H1 (cell line): ENCODE measurements around the gene MYO5A. TPM values are rescaled to one million over a fixed set of nuclear protein-coding genes. Genes with fewer than 3 reads are reported as not detected.

Experiments
- CTCF ChIA-PET: fragments of 300-600 bp; sonication (Branson Sonifier 250); formaldehyde crosslinking; loops from one replicate; lab custom pipeline; 2021; ENCODE audit not compliant: partially characterized antibody; lab: Charles Lee
- POLR2A ChIA-PET: fragments of 300-600 bp; sonication (Branson Sonifier 250); formaldehyde crosslinking; loops from one replicate; lab custom pipeline; 2021; ENCODE audit warnings: inconsistent platforms; ENCODE audit not compliant: partially characterized antibody; lab: Charles Lee
- DNase-seq, 2 experiments: peaks; one replicate each; pipeline versions ENCODE4 v3.0.0 to v3.0.0-alpha.2; 2010 to 2022; ENCODE audit warnings: low spot score in 2 of 2, low read depth in 1 of 2, mixed read lengths in 1 of 2
- FAIRE-seq: peaks from 2 replicates; lab custom pipeline; 2011; peaks lifted over from hg19 to GRCh38; lab: Jason Lieb, UNC
- H2AFZ ChIP-seq: 2 replicates; pipeline ENCODE4 v1.8.1; 2012; ENCODE audit warnings: low read length, inconsistent platforms
- H2AK5ac ChIP-seq: 2 replicates; pipeline ENCODE4 v1.6.1; 2013; ENCODE audit warnings: low read depth, low read length
- H2BK120ac ChIP-seq: replicated peaks from 2 replicates; pipeline ENCODE3; 2013; ENCODE audit warnings: low read depth, low read length, inconsistent platforms
- H2BK12ac ChIP-seq: 2 replicates; pipeline ENCODE4 v1.6.1; 2013; ENCODE audit warnings: low read depth, low read length
- H2BK15ac ChIP-seq: 2 replicates; pipeline ENCODE4 v1.6.1; 2013; ENCODE audit warnings: low read length
- H2BK20ac ChIP-seq: 2 replicates; pipeline ENCODE4 v1.6.1; 2013; ENCODE audit warnings: low read length
- H2BK5ac ChIP-seq: 2 replicates; pipeline ENCODE4 v1.6.1; 2013; ENCODE audit warnings: low read depth, low read length
- H3K14ac ChIP-seq: 2 replicates; pipeline ENCODE4 v1.6.1; 2013; ENCODE audit warnings: inconsistent platforms; ENCODE audit not compliant: insufficient read length
- H3K18ac ChIP-seq: 2 replicates; pipeline ENCODE4 v1.6.1; 2013; ENCODE audit warnings: low read length; ENCODE audit errors: extremely low read depth
- H3K23ac ChIP-seq: 2 replicates; pipeline ENCODE4 v1.6.1; 2013; ENCODE audit warnings: inconsistent platforms; ENCODE audit not compliant: insufficient read length
- H3K23me2 ChIP-seq: 2 replicates; pipeline ENCODE4 v1.6.1; 2013; ENCODE audit warnings: low read depth, low read length
- H3K27ac ChIP-seq: 2 replicates; pipeline ENCODE4 v1.6.1; 2011; ENCODE audit warnings: low read depth, low read length, inconsistent platforms
- H3K27me3 ChIP-seq, 4 experiments: replicated peaks in 1 of 4; 1 replicate in 1 of 4; 2 replicates in 3 of 4; pipeline versions ENCODE4 v1.6.1 to v1.8.1; 2011 to 2013; ENCODE audit warnings: low read length in 3 of 4, mild to moderate bottlenecking in 3 of 4, inconsistent platforms in 2 of 4, mixed read lengths in 2 of 4, moderate library complexity in 1 of 4; ENCODE audit not compliant: control insufficient read depth in 3 of 4, insufficient read depth in 3 of 4; ENCODE audit errors: extremely low read depth in 1 of 4
- H3K36me3 ChIP-seq, 4 experiments: 2 replicates each; pipeline versions ENCODE4 v1.6.1 to v1.8.1; 2011 to 2013; ENCODE audit warnings: mild to moderate bottlenecking in 4 of 4, low read length in 3 of 4, moderate library complexity in 2 of 4, control low read depth in 1 of 4, inconsistent platforms in 1 of 4; ENCODE audit not compliant: insufficient read depth in 4 of 4, control insufficient read depth in 2 of 4
- H3K4ac ChIP-seq: replicated peaks from 2 replicates; pipeline ENCODE3; 2013; ENCODE audit warnings: low read length, low read depth, mixed read lengths, inconsistent platforms; ENCODE audit not compliant: insufficient read length
- H3K4me1 ChIP-seq, 4 experiments: replicated peaks in 1 of 4; 1 replicate in 1 of 4; 2 replicates in 3 of 4; pipeline versions ENCODE4 v1.6.1 to v1.8.1; 2011 to 2013; ENCODE audit warnings: low read length in 3 of 4, inconsistent platforms in 2 of 4, mixed read lengths in 1 of 4; ENCODE audit not compliant: insufficient read depth in 4 of 4, control insufficient read depth in 3 of 4
- H3K4me2 ChIP-seq, 2 experiments: 2 replicates each; pipeline versions ENCODE4 v1.6.1 to v1.8.1; 2011 to 2013; ENCODE audit warnings: low read depth in 2 of 2, low read length in 2 of 2, control low read depth in 1 of 2, inconsistent platforms in 1 of 2, mild to moderate bottlenecking in 1 of 2; ENCODE audit not compliant: insufficient read depth in 1 of 2
- H3K4me3 ChIP-seq, 4 experiments: fragments of 200-600, 300-600 bp in 1 of 4; sonication (generic), shearing (Covaris generic), sonication (Bioruptor Twin) in 1 of 4; 2 replicates each; pipeline versions ENCODE4 v1.5.1 to v1.8.1; 2011 to 2016; ENCODE audit warnings: low read length in 4 of 4, low read depth in 3 of 4, control low read depth in 2 of 4, inconsistent platforms in 2 of 4, mild to moderate bottlenecking in 2 of 4, mixed read lengths in 1 of 4, moderate library complexity in 1 of 4; ENCODE audit not compliant: insufficient read depth in 2 of 4; ENCODE audit errors: extremely low read depth in 1 of 4
- H3K56ac ChIP-seq: replicated peaks from 2 replicates; pipeline ENCODE3; 2013; ENCODE audit warnings: low read depth, mild to moderate bottlenecking, mixed read lengths, low read length, inconsistent platforms; ENCODE audit not compliant: insufficient read length
- H3K79me1 ChIP-seq: 2 replicates; pipeline ENCODE4 v1.6.1; 2013; ENCODE audit warnings: low read depth, low read length, control low read depth
- H3K79me2 ChIP-seq, 2 experiments: 2 replicates each; pipeline versions ENCODE4 v1.6.1 to v1.8.1; 2012 to 2013; ENCODE audit warnings: low read length in 2 of 2, mild to moderate bottlenecking in 2 of 2, inconsistent platforms in 1 of 2; ENCODE audit not compliant: insufficient read depth in 2 of 2, control insufficient read depth in 1 of 2
- H3K9ac ChIP-seq, 4 experiments: replicated peaks in 1 of 4; 1 replicate in 1 of 4; 2 replicates in 3 of 4; pipeline versions ENCODE4 v1.6.1 to v1.8.1; 2011 to 2013; ENCODE audit warnings: low read depth in 3 of 4, low read length in 3 of 4, control low read depth in 2 of 4, mild to moderate bottlenecking in 2 of 4, moderate library complexity in 2 of 4, inconsistent platforms in 1 of 4; ENCODE audit errors: extremely low read depth in 1 of 4
- H3K9me3 ChIP-seq, 2 experiments: 2 replicates each; pipeline versions ENCODE4 v1.6.1 to v1.8.1; 2012 to 2013; ENCODE audit warnings: mild to moderate bottlenecking in 2 of 2, moderate library complexity in 2 of 2, control low read depth in 1 of 2, inconsistent platforms in 1 of 2, low read depth in 1 of 2, low read length in 1 of 2, mixed read lengths in 1 of 2; ENCODE audit not compliant: insufficient read depth in 2 of 2
- H4K20me1 ChIP-seq, 2 experiments: replicated peaks in 1 of 2; 2 replicates each; pipeline versions ENCODE3 to v1.8.1; 2011 to 2013; ENCODE audit warnings: inconsistent platforms in 2 of 2, low read length in 2 of 2, mild to moderate bottlenecking in 1 of 2; ENCODE audit not compliant: insufficient read depth in 2 of 2, control insufficient read depth in 1 of 2
- H4K5ac ChIP-seq: 2 replicates; pipeline ENCODE4 v1.6.1; 2013; ENCODE audit warnings: low read length, low read depth, mixed read lengths, inconsistent platforms; ENCODE audit not compliant: insufficient read length
- H4K8ac ChIP-seq: 2 replicates; pipeline ENCODE4 v1.8.0; 2013; ENCODE audit warnings: mild to moderate bottlenecking, moderate library complexity, low read length, inconsistent platforms; ENCODE audit not compliant: insufficient read depth; ENCODE audit errors: extremely low read depth
- H4K91ac ChIP-seq: replicated peaks from 2 replicates; pipeline ENCODE3; 2013; ENCODE audit warnings: low read length, mixed read lengths, inconsistent platforms; ENCODE audit not compliant: insufficient read length
- ASH2L ChIP-seq: fragments of 200-600, 300-600 bp; sonication (generic); IDR thresholded peaks from one replicate; pipeline ENCODE4 v1.7.1; 2017; ENCODE audit warnings: low read length
- CBX8 ChIP-seq: fragments of 300-800, 300-1000 bp; sonication (generic); IDR thresholded peaks from 2 replicates; pipeline ENCODE4 v1.7.1; 2016; ENCODE audit warnings: low read depth, low read length, borderline replicate concordance
- CHD1 ChIP-seq: IDR thresholded peaks from 2 replicates; pipeline ENCODE4 v1.6.1; 2012; ENCODE audit warnings: low read depth, low read length, improper control_type of control experiment
- EGR1 ChIP-seq: IDR thresholded peaks from 2 replicates; pipeline ENCODE4 v1.6.1; 2011; ENCODE audit warnings: low read depth, low read length, borderline replicate concordance
- EZH2 ChIP-seq: fragments of 200-600 bp; sonication (generic); IDR thresholded peaks from 2 replicates; pipeline ENCODE4 v1.7.1; 2012; ENCODE audit warnings: low read depth, mild to moderate bottlenecking, moderate library complexity, low read length, inconsistent platforms; ENCODE audit not compliant: severe bottlenecking
- HDAC2 ChIP-seq, 2 experiments: fragments of 300-600 bp in 1 of 2; sonication (generic) in 1 of 2; IDR thresholded peaks; 2 replicates each; pipeline ENCODE4 v1.6.1; 2011 to 2012; ENCODE audit warnings: low read depth in 2 of 2, low read length in 2 of 2, mild to moderate bottlenecking in 2 of 2, moderate library complexity in 2 of 2, borderline replicate concordance in 1 of 2, inconsistent platforms in 1 of 2
- KDM1A ChIP-seq: fragments of 200-600, 300-600 bp; sonication (generic); IDR thresholded peaks from 2 replicates; pipeline ENCODE4 v1.7.1; 2016; ENCODE audit warnings: mild to moderate bottlenecking, low read length, borderline replicate concordance
- MAX ChIP-seq: IDR thresholded peaks from 2 replicates; pipeline ENCODE4 v1.6.1; 2012; ENCODE audit warnings: inconsistent platforms
- NANOG ChIP-seq: IDR thresholded peaks from 2 replicates; pipeline ENCODE4 v1.6.1; 2011; ENCODE audit warnings: low read length, low read depth, mild to moderate bottlenecking, inconsistent platforms; ENCODE audit not compliant: insufficient read depth, poor library complexity, severe bottlenecking
- RNF2 ChIP-seq: fragments of 200-900, 300-1000 bp; sonication (generic); IDR thresholded peaks from 2 replicates; pipeline ENCODE4 v1.7.1; 2016; ENCODE audit warnings: borderline replicate concordance, low read depth, mild to moderate bottlenecking, antibody characterized with exemption, low read length; ENCODE audit not compliant: poor library complexity, severe bottlenecking; ENCODE audit errors: missing control alignments
- RXRA ChIP-seq: IDR thresholded peaks from 2 replicates; pipeline ENCODE4 v1.6.1; 2011; ENCODE audit warnings: low read depth, mild to moderate bottlenecking, low read length, moderate library complexity; ENCODE audit not compliant: insufficient read depth
- SIRT6 ChIP-seq: IDR thresholded peaks from one replicate; pipeline ENCODE4 v1.7.1; 2012; ENCODE audit warnings: low read length, inconsistent platforms
- SP1 ChIP-seq: IDR thresholded peaks from 2 replicates; pipeline ENCODE4 v1.6.1; 2011; ENCODE audit warnings: low read depth, low read length
- TAF7 ChIP-seq: optimal IDR thresholded peaks from 2 replicates; pipeline ENCODE3; 2011; ENCODE audit warnings: low read depth, mild to moderate bottlenecking, inconsistent platforms, low read length, moderate library complexity, borderline replicate concordance
- polyA plus RNA-seq, 7 experiments: library from polyadenylated mRNA; depleted of rRNA in 3 of 7; stranded (reverse) in 5 of 7; unstranded in 2 of 7; fragments of >200 nt in 5 of 7; fragments of 200-250 nt in 2 of 7; gene quantifications; 1 replicate in 5 of 7; 2 replicates in 1 of 7; 4 replicates in 1 of 7; pipeline versions ENCODE4 v1.2.1 to v1.2.3, GENCODE V29; 2011 to 2013; ENCODE audit warnings: missing spikeins in 2 of 7, mixed read lengths in 2 of 7
- total RNA-seq: library from RNA; stranded (reverse); fragmentation: NEBNext Ultra II Directional; extraction: Animal tissue kit (Norgen Biotek cat#: 25700); gene quantifications from 2 replicates; pipeline ENCODE4 v1.2.1, GENCODE V29; 2021

The MYO5A gene
- total and polyA plus RNA-seq, 2 of the 8 experiments (the other 6 are each of a cell fraction or from before 2014, with no cell fraction given) = 11.4 to 24.7 TPM

- no peak overlapping the region for H2AFZ ChIP-seq
- H4K8ac ChIP-seq = no peak overlapping the region
- no peak for DNase-seq
- no peak overlapping the region for H3K27ac ChIP-seq
- H4K5ac ChIP-seq = no peak overlapping the region
- no peaks in the 10 kb centered on the region for H3K9me3 ChIP-seq
- no peak overlapping the region for H2BK120ac ChIP-seq
- H3K36me3 ChIP-seq = no peaks in the 10 kb centered on the region
- H3K79me1 ChIP-seq = no peaks in the 10 kb centered on the region; the same call in 1 of the 2 replicates
- H2AK5ac ChIP-seq = no peak overlapping the region
- no peak overlapping the region for H2BK20ac ChIP-seq
- ChIA-PET CTCF (no interaction called here), POLR2A (interaction anchor here (0.9 kb wide), 1 partner anchor 299 kb away, joined by 3 read pairs; no protein-coding TSS in a partner anchor)
- no peak overlapping the region for H3K14ac ChIP-seq
- H3K79me2 ChIP-seq = peaks cover 0 to 3% of the 10 kb centered on the region in 2 experiments; a peak in 1 of 4 replicates
- H3K23me2 ChIP-seq = no peaks in the 10 kb centered on the region
- H3K4ac ChIP-seq = no peak overlapping the region
- H3K56ac ChIP-seq = no peak overlapping the region
- no peak overlapping the region for H3K23ac ChIP-seq
- FAIRE-seq = no peak
- no peak overlapping the region for H4K91ac ChIP-seq
- no peaks in the 10 kb centered on the region for H4K20me1 ChIP-seq
- no peaks in the 10 kb centered on the region for H3K27me3 ChIP-seq
- H3K18ac ChIP-seq = no peak overlapping the region
- no peak overlapping the region for H3K4me3 ChIP-seq
- H2BK5ac ChIP-seq = no peak overlapping the region
- no peak overlapping the region for H2BK15ac ChIP-seq
- no peak overlapping the region for H2BK12ac ChIP-seq
- no peak overlapping the region for H3K9ac ChIP-seq
- TF ChIP-seq EZH2 = no peak
- no peak for TF ChIP-seq SIRT6
- no peak for TF ChIP-seq KDM1A
- no peak for TF ChIP-seq MAX
- no peak for TF ChIP-seq HDAC2 (IDR thresholded peaks at IDR 0.05; ENCODE audit: borderline replicate concordance in 1 of 2, low read depth in 2 of 2, low read length in 2 of 2)
- no peak for TF ChIP-seq CBX8
- TF ChIP-seq EGR1 = no peak
- TF ChIP-seq ASH2L = no peak
- TF ChIP-seq RXRA = no peak
- TF ChIP-seq TAF7 = no peak
- no peak for TF ChIP-seq NANOG
- no peak for TF ChIP-seq RNF2
- no peak for TF ChIP-seq SP1
- no peak for TF ChIP-seq CHD1
- H3K4me2 ChIP-seq = no peak overlapping the region
- no peaks in the 10 kb centered on the region for H3K4me1 ChIP-seq
Observed at GRCh38 chr15:52498706-52499105, 30.0 kb downstream of the MYO5A start.
